GM12878 (cell line): ENCODE measurements around the gene ADAM19. TPM values are rescaled to one million over a fixed set of nuclear protein-coding genes. Genes with fewer than 3 reads are reported as not detected.

Experiments used
- ATF3 ChIP-seq: IDR thresholded peaks from 2 replicates; pipeline ENCODE4 v1.6.1; 2011; ENCODE audit warnings: low read depth, mild to moderate bottlenecking, low read length, moderate library complexity, borderline replicate concordance; ENCODE audit errors: extremely low read depth
- BMI1 ChIP-seq: fragments of 450-650 bp; IDR thresholded peaks from 2 replicates; pipeline ENCODE4 v1.6.1; 2016; ENCODE audit warnings: mild to moderate bottlenecking, moderate library complexity, borderline replicate concordance
- CHD1 ChIP-seq: IDR thresholded peaks from 2 replicates; pipeline ENCODE4 v1.6.1; 2012; ENCODE audit warnings: low read depth, low read length, improper control_type of control experiment
- E2F8 ChIP-seq: fragments of 450-650 bp; IDR thresholded peaks from 2 replicates; pipeline ENCODE4 v1.6.1; 2018; ENCODE audit warnings: mild to moderate bottlenecking, low read depth, moderate library complexity; ENCODE audit not compliant: partially characterized antibody
- EGR1 ChIP-seq, 2 experiments: IDR thresholded peaks; 1 replicate in 1 of 2; 2 replicates in 1 of 2; pipeline ENCODE4 v1.6.1; 2011 to 2012; ENCODE audit warnings: low read depth in 2 of 2, low read length in 2 of 2, borderline replicate concordance in 1 of 2, mild to moderate bottlenecking in 1 of 2, moderate library complexity in 1 of 2
- ETV6 ChIP-seq, 2 experiments: fragments of 450-650 bp in 1 of 2; IDR thresholded peaks in 1 of 2; conservative IDR thresholded peaks in 1 of 2; 2 replicates each; pipeline ENCODE4 v1.6.1; 2014; ENCODE audit warnings: antibody characterized with exemption in 1 of 2, borderline replicate concordance in 1 of 2, low read depth in 1 of 2, mild to moderate bottlenecking in 1 of 2, moderate library complexity in 1 of 2
- GATAD2B ChIP-seq: fragments of 450-650 bp; conservative IDR thresholded peaks from 2 replicates; pipeline ENCODE4 v1.6.1; 2017; ENCODE audit warnings: low read depth, mild to moderate bottlenecking, moderate library complexity
- IKZF1 ChIP-seq: fragments of 450-650 bp; conservative IDR thresholded peaks from 2 replicates; pipeline ENCODE4 v1.6.1; 2017; ENCODE audit warnings: antibody characterized with exemption, mild to moderate bottlenecking
- MTA2 ChIP-seq: fragments of 450-650 bp; IDR thresholded peaks from 2 replicates; pipeline ENCODE4 v1.6.1; 2016; ENCODE audit warnings: low read depth, mild to moderate bottlenecking, moderate library complexity
- POLR2AphosphoS5 ChIP-seq: IDR thresholded peaks from 2 replicates; pipeline ENCODE4 v1.6.1; 2011; ENCODE audit warnings: mild to moderate bottlenecking, low read length, inconsistent platforms
- SMAD1 ChIP-seq: fragments of 450-650 bp; IDR thresholded peaks from 2 replicates; pipeline ENCODE4 v1.6.1; 2018; ENCODE audit warnings: mild to moderate bottlenecking, low read depth; ENCODE audit not compliant: partially characterized antibody
- SMARCA5 ChIP-seq: fragments of 450-650 bp; IDR thresholded peaks from 2 replicates; pipeline ENCODE4 v1.6.1; 2017; ENCODE audit warnings: mild to moderate bottlenecking
- SMC3 ChIP-seq: IDR thresholded peaks from 2 replicates; pipeline ENCODE4 v1.6.1; 2011; ENCODE audit warnings: low read length, improper control_type of control experiment, borderline replicate concordance
- SUZ12 ChIP-seq: fragments of 200-600 bp; sonication (generic); IDR thresholded peaks from one replicate; pipeline ENCODE4 v1.6.1; 2018; ENCODE audit warnings: antibody characterized with exemption, mild to moderate bottlenecking; ENCODE audit not compliant: unreplicated experiment
- TARDBP ChIP-seq: IDR thresholded peaks from 2 replicates; pipeline ENCODE4 v1.6.1; 2016; ENCODE audit warnings: borderline replicate concordance
- TBL1XR1 ChIP-seq: IDR thresholded peaks from 2 replicates; pipeline ENCODE4 v1.6.1; 2012; ENCODE audit warnings: low read depth, low read length, improper control_type of control experiment
- ZBED1 ChIP-seq: IDR thresholded peaks from 2 replicates; pipeline ENCODE4 v1.6.1; 2016; ENCODE audit warnings: borderline replicate concordance
- ZNF24 ChIP-seq: fragments of 450-650 bp; IDR thresholded peaks from 2 replicates; pipeline ENCODE4 v1.6.1; 2017; ENCODE audit warnings: antibody characterized with exemption, mild to moderate bottlenecking
- polyA plus RNA-seq, 11 experiments: library from polyadenylated mRNA; depleted of rRNA in 4 of 11; unstranded in 6 of 11; stranded (reverse) in 5 of 11; fragments of >200 nt; fragmentation: Nextera tagmentation in 4 of 11; fragmentation: Illumina TruSeq in 1 of 11; extraction: Ambion mirVana in 4 of 11; extraction: Trizol in 1 of 11; gene quantifications; 1 replicate in 1 of 11; 2 replicates in 10 of 11; pipeline versions ENCODE4 v1.2.1 to v1.2.3, GENCODE V29; 2011 to 2016; ENCODE audit warnings: inconsistent platforms in 2 of 11, missing spikeins in 2 of 11, low read depth in 1 of 11
- total RNA-seq, 4 experiments: library from RNA; depleted of rRNA in 3 of 4; stranded (reverse); fragments of >200 nt in 3 of 4; fragmentation: Illumina TruSeq in 1 of 4; extraction: Trizol in 1 of 4; gene quantifications; 2 replicates each; pipeline versions ENCODE4 v1.2.1 to v1.2.3, GENCODE V29; 2013 to 2021
- TF ChIP-seq, protein P1 (sequence below): fragments of 450-650 bp; formaldehyde crosslinking; IDR thresholded peaks from 2 replicates; pipeline ENCODE4 v1.4.0; 2020; ENCODE audit warnings: mild to moderate bottlenecking, moderate library complexity
- TF ChIP-seq, protein P2 (sequence below): fragments of 450-650 bp; IDR thresholded peaks from 2 replicates; pipeline ENCODE4 v1.6.1; 2016; ENCODE audit warnings: mild to moderate bottlenecking
- TF ChIP-seq, protein P3 (sequence below): fragments of 450-650 bp; conservative IDR thresholded peaks from 2 replicates; pipeline ENCODE4 v1.6.1; 2017; ENCODE audit warnings: mild to moderate bottlenecking, moderate library complexity

ADAM19 gene
- total and polyA plus RNA-seq, 10 of the 15 experiments (the other 5 are each of a cell fraction or from before 2014, with no cell fraction given): 16.0 to 92.8 (median 44.7) TPM

GRCh38 chr5:157596487-157596886 lies 20.9 kb upstream of the ADAM19 start (continued):
- TF ChIP-seq, protein P1, sequence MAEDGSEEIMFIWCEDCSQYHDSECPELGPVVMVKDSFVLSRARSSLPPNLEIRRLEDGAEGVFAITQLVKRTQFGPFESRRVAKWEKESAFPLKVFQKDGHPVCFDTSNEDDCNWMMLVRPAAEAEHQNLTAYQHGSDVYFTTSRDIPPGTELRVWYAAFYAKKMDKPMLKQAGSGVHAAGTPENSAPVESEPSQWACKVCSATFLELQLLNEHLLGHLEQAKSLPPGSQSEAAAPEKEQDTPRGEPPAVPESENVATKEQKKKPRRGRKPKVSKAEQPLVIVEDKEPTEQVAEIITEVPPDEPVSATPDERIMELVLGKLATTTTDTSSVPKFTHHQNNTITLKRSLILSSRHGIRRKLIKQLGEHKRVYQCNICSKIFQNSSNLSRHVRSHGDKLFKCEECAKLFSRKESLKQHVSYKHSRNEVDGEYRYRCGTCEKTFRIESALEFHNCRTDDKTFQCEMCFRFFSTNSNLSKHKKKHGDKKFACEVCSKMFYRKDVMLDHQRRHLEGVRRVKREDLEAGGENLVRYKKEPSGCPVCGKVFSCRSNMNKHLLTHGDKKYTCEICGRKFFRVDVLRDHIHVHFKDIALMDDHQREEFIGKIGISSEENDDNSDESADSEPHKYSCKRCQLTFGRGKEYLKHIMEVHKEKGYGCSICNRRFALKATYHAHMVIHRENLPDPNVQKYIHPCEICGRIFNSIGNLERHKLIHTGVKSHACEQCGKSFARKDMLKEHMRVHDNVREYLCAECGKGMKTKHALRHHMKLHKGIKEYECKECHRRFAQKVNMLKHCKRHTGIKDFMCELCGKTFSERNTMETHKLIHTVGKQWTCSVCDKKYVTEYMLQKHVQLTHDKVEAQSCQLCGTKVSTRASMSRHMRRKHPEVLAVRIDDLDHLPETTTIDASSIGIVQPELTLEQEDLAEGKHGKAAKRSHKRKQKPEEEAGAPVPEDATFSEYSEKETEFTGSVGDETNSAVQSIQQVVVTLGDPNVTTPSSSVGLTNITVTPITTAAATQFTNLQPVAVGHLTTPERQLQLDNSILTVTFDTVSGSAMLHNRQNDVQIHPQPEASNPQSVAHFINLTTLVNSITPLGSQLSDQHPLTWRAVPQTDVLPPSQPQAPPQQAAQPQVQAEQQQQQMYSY (CRISPR knock-in tag): no peak
- TF ChIP-seq MTA2 (peak; percentile 77), EGR1 (IDR thresholded peaks at IDR 0.05; ENCODE audit: borderline replicate concordance in 1 of 2, low read depth in 2 of 2, low read length in 2 of 2) (peak in 1 of 2 experiments; percentile 88; a peak in 1 of 3 replicates), ZBED1 (peak; percentile 68; the same call in 1 of the 2 replicates), SUZ12 (no peak), SMC3 (no peak), TBL1XR1 (peak; percentile 80; the same call in 1 of the 2 replicates), CHD1 (no peak), GATAD2B (no peak; the same call in 1 of the 2 replicates), ATF3 (no peak), ZNF24 (peak; percentile 80), POLR2AphosphoS5 (0 out of 2 replicates have a peak, but pooled peaks have one; percentile 34), E2F8 (no peak), TARDBP (no peak), SMAD1 (no peak), IKZF1 (peak; percentile 93), ETV6 (conservative IDR thresholded peaks at IDR 0.05 in 1 of 2, IDR thresholded peaks at IDR 0.05 in 1 of 2; ENCODE audit: borderline replicate concordance in 1 of 2, low read depth in 1 of 2) (peak in 1 of 2 experiments; percentile 87; a peak in 2 of 4 replicates), SMARCA5 (0 out of 2 replicates have a peak, but pooled peaks have one; percentile 23), BMI1 (no peak)
- TF ChIP-seq, protein P2, sequence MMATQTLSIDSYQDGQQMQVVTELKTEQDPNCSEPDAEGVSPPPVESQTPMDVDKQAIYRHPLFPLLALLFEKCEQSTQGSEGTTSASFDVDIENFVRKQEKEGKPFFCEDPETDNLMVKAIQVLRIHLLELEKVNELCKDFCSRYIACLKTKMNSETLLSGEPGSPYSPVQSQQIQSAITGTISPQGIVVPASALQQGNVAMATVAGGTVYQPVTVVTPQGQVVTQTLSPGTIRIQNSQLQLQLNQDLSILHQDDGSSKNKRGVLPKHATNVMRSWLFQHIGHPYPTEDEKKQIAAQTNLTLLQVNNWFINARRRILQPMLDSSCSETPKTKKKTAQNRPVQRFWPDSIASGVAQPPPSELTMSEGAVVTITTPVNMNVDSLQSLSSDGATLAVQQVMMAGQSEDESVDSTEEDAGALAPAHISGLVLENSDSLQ: peak; percentile 20; the same call in 1 of the 2 replicates
- TF ChIP-seq, protein P3, sequence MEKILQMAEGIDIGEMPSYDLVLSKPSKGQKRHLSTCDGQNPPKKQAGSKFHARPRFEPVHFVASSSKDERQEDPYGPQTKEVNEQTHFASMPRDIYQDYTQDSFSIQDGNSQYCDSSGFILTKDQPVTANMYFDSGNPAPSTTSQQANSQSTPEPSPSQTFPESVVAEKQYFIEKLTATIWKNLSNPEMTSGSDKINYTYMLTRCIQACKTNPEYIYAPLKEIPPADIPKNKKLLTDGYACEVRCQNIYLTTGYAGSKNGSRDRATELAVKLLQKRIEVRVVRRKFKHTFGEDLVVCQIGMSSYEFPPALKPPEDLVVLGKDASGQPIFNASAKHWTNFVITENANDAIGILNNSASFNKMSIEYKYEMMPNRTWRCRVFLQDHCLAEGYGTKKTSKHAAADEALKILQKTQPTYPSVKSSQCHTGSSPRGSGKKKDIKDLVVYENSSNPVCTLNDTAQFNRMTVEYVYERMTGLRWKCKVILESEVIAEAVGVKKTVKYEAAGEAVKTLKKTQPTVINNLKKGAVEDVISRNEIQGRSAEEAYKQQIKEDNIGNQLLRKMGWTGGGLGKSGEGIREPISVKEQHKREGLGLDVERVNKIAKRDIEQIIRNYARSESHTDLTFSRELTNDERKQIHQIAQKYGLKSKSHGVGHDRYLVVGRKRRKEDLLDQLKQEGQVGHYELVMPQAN: 0 out of 2 replicates have a peak, but pooled peaks have one; percentile 22
